Medulla oblongata (tissue), 1 donor: ENCODE results near the gene RASA2.

Experiments
- DNase-seq: peaks from one replicate; pipeline ENCODE4 v3.0.0-alpha.2; 2015; ENCODE audit errors: extremely low spot score

Gene RASA2

GRCh38 chr3:141537856-141538255 is 51.0 kb downstream of the RASA2 start:
- DNase-seq: no peak

- no peak for DNase-seq
These were observed 51.9 kb downstream of the RASA2 start for GRCh38 chr3:141538568-141539240.

GRCh38 chr3:141539431-141540187 is 52.8 kb downstream of the RASA2 start:
- no peak for DNase-seq

- no peak for DNase-seq
These were observed 53.7 kb downstream of the RASA2 start for GRCh38 chr3:141540531-141540930.

GRCh38 chr3:141542202-141542969 is 55.6 kb downstream of the RASA2 start:
- DNase-seq: no peak

GRCh38 chr3:141542989-141543388 is 56.2 kb downstream of the RASA2 start:
- no peak for DNase-seq

- no peak for DNase-seq
These were observed 57.9 kb downstream of the RASA2 start for GRCh38 chr3:141544697-141545096.

GRCh38 chr3:141546081-141546480 is 59.3 kb downstream of the RASA2 start:
- DNase-seq: no peak

GRCh38 chr3:141546586-141546985 is 59.8 kb downstream of the RASA2 start:
- no peak for DNase-seq

GRCh38 chr3:141547791-141548190 is 61.0 kb downstream of the RASA2 start:
- no peak for DNase-seq

GRCh38 chr3:141550926-141551665 is 64.3 kb downstream of the RASA2 start:
- no peak for DNase-seq

GRCh38 chr3:141552440-141552991 is 65.7 kb downstream of the RASA2 start:
- no peak for DNase-seq

- DNase-seq: no peak
These were observed 66.2 kb downstream of the RASA2 start for GRCh38 chr3:141553055-141553454.

GRCh38 chr3:141556034-141556433 is 69.2 kb downstream of the RASA2 start:
- DNase-seq: no peak

GRCh38 chr3:141557961-141558706 is 71.3 kb downstream of the RASA2 start:
- no peak for DNase-seq

GRCh38 chr3:141561426-141562034 is 74.7 kb downstream of the RASA2 start:
- DNase-seq: peak; percentile 86

- no peak for DNase-seq
These were observed 77.4 kb downstream of the RASA2 start for GRCh38 chr3:141564241-141564640.

- DNase-seq: no peak
These were observed 83.2 kb downstream of the RASA2 start for GRCh38 chr3:141570068-141570467.

- DNase-seq: peak; percentile 55
These were observed 89.3 kb downstream of the RASA2 start for GRCh38 chr3:141575879-141576743.

- no peak for DNase-seq
These were observed 89.9 kb downstream of the RASA2 start for GRCh38 chr3:141576744-141577052.
